MCF 10A (cell line): ENCODE measurements around the gene C1orf141. TPM values are rescaled to one million over a fixed set of nuclear protein-coding genes. Genes with fewer than 3 reads are reported as not detected.

Experiments
- BruUV-seq: library from RNA; stranded (reverse); fragments of 400-500 nt; replicated peaks from 2 replicates; lab custom pipeline; 2021; lab: Mats Ljungman, UMichigan
- CTCF ChIA-PET: fragments of 300-600 bp; sonication (Branson Sonifier 250); formaldehyde crosslinking; extraction: SDS; loops from one replicate; lab custom pipeline; 2021; ENCODE audit warnings: antibody characterized with exemption, inconsistent platforms; lab: Yijun Ruan, JAX
- POLR2A ChIA-PET: fragments of 300-600, 350-650 bp; sonication (Branson Sonifier 250); formaldehyde crosslinking; extraction: SDS; loops from one replicate; lab custom pipeline; 2020; ENCODE audit warnings: antibody characterized with exemption, inconsistent platforms; lab: Yijun Ruan, JAX
- DNase-seq: peaks from one replicate; pipeline ENCODE4 v3.0.0-alpha.2; 2018; ENCODE audit not compliant: unreplicated experiment
- H3K27ac Mint-ChIP-seq: one replicate; pipeline ENCODE4 v1.8.0; 2022; ENCODE audit warnings: mild to moderate bottlenecking, low read depth, mixed read lengths; ENCODE audit not compliant: unreplicated experiment
- H3K27me3 Mint-ChIP-seq: one replicate; pipeline ENCODE4 v1.8.0; 2022; ENCODE audit warnings: mixed read lengths; ENCODE audit not compliant: insufficient read depth, unreplicated experiment
- H3K36me3 Mint-ChIP-seq: one replicate; pipeline ENCODE4 v1.8.0; 2022; ENCODE audit warnings: mild to moderate bottlenecking, moderate library complexity, mixed read lengths; ENCODE audit not compliant: insufficient read depth, unreplicated experiment
- H3K4me1 Mint-ChIP-seq: one replicate; pipeline ENCODE4 v1.8.0; 2022; ENCODE audit warnings: mixed read lengths; ENCODE audit not compliant: insufficient read depth, unreplicated experiment
- H3K4me3 Mint-ChIP-seq: one replicate; pipeline ENCODE4 v1.8.0; 2022; ENCODE audit warnings: mild to moderate bottlenecking, moderate library complexity, mixed read lengths; ENCODE audit not compliant: unreplicated experiment
- H3K9me3 Mint-ChIP-seq: one replicate; pipeline ENCODE4 v1.8.0; 2022; ENCODE audit warnings: mixed read lengths; ENCODE audit not compliant: unreplicated experiment
- CTCF ChIP-seq: fragments of 200-600 bp; IDR thresholded peaks from one replicate; pipeline ENCODE4 v1.8.0; 2022; ENCODE audit warnings: antibody characterized with exemption, mild to moderate bottlenecking; ENCODE audit not compliant: unreplicated experiment
- intact Hi-C: fragments of 100-400 bp; cut with micrococcal nuclease; formaldehyde crosslinking; loops from 2 replicates; pipeline ENCODE4 v1.14.1; 2022
- total RNA-seq: library from RNA; stranded (reverse); gene quantifications from 2 replicates; pipeline ENCODE4 v1.2.3, GENCODE V29; 2022

The C1orf141 gene
- total RNA-seq, 1 experiment from 2014 or later, result not detected

- no peaks in the 10 kb centered on the region for H3K27me3 Mint-ChIP-seq
- intact Hi-C loops, result no loop called here
- no peak overlapping the region for H3K4me3 Mint-ChIP-seq
- no peaks in the 10 kb centered on the region for H3K36me3 Mint-ChIP-seq
- H3K27ac Mint-ChIP-seq, result no peak overlapping the region
- ChIA-PET POLR2A (no interaction called here), CTCF (interaction anchor here (3.2 kb wide), 1 partner anchor 31 kb away, joined by 11 read pairs; no protein-coding TSS in a partner anchor)
- no peak for DNase-seq
- no peak for TF ChIP-seq CTCF
- H3K4me1 Mint-ChIP-seq, result peaks cover 5% of the 10 kb centered on the region
- no peaks in the 10 kb centered on the region for H3K9me3 Mint-ChIP-seq
- BruUV-seq, result no TSS peak
Measured at GRCh38 chr1:67118191-67118590, 16.6 kb downstream of the C1orf141 start.

GRCh38 chr1:67114162-67114561 lies 20.6 kb downstream of the C1orf141 start:
- ChIA-PET CTCF (interaction anchor here (0.9 kb wide), 1 partner anchor 35 kb away, joined by 3 read pairs; no protein-coding TSS in a partner anchor), POLR2A (interaction anchor here (0.6 to 1.4 kb wide), 2 partner anchors 14 to 49 kb away, joined by 3 to 5 read pairs; no protein-coding TSS in a partner anchor)
- Mint-ChIP-seq H3K4me1 (peaks cover 5% of the 10 kb centered on the region), H3K9me3 (no peaks in the 10 kb centered on the region), H3K4me3 (no peak overlapping the region), H3K36me3 (no peaks in the 10 kb centered on the region), H3K27ac (no peak overlapping the region), H3K27me3 (no peaks in the 10 kb centered on the region)
- TF ChIP-seq CTCF, result no peak
- no TSS peak for BruUV-seq
- intact Hi-C loops, result no loop called here
- DNase-seq, result no peak

GRCh38 chr1:67110352-67110751 lies 24.4 kb downstream of the C1orf141 start:
- DNase-seq, result no peak
- Mint-ChIP-seq H3K27ac (no peak overlapping the region), H3K27me3 (no peaks in the 10 kb centered on the region), H3K4me1 (no peaks in the 10 kb centered on the region), H3K4me3 (no peak overlapping the region), H3K9me3 (no peaks in the 10 kb centered on the region), H3K36me3 (no peaks in the 10 kb centered on the region)
- ChIA-PET CTCF (no interaction called here), POLR2A (interaction anchor here (0.6 kb wide), 1 partner anchor 39 kb away, joined by 4 read pairs; no protein-coding TSS in a partner anchor)
- BruUV-seq, result no TSS peak
- TF ChIP-seq CTCF, result no peak
- intact Hi-C loops, result no loop called here

- H3K27me3 Mint-ChIP-seq, result no peaks in the 10 kb centered on the region
- BruUV-seq, result no TSS peak
- no peak overlapping the region for H3K27ac Mint-ChIP-seq
Measured at GRCh38 chr1:67105508-67105907, 29.3 kb downstream of the C1orf141 start.

More at GRCh38 chr1:67105508-67105907, 29.3 kb downstream of the C1orf141 start:
- Mint-ChIP-seq H3K4me3 (no peak overlapping the region), H3K36me3 (no peaks in the 10 kb centered on the region), H3K9me3 (no peaks in the 10 kb centered on the region), H3K4me1 (no peaks in the 10 kb centered on the region)
- CTCF ChIA-PET, result interaction anchor here (0.6 to 2.2 kb wide), 3 partner anchors 20 to 327 kb away, joined by 3 to 11 read pairs (median 5); no protein-coding TSS in a partner anchor
- POLR2A ChIA-PET, result interaction anchor here (0.9 to 1.9 kb wide), 3 partner anchors 10 to 52 kb away, joined by 4 to 8 read pairs (median 5); partner anchors contain the start of gene SLC35D1
- TF ChIP-seq CTCF, result no peak
- DNase-seq, result no peak
- intact Hi-C loops, result no loop called here
